DOHH2 (cell line): ENCODE data around the gene OLFML3.

Source experiments
- H3F3A ChIP-seq: fragments of 200-600 bp; sonication (generic), shearing (Covaris generic); 2 replicates; pipeline ENCODE4 v1.6.0; 2016; ENCODE audit warnings: antibody characterized with exemption, mild to moderate bottlenecking; ENCODE audit not compliant: control insufficient read depth, insufficient read depth
- H3K27ac ChIP-seq: fragments of 200-600 bp; sonication (generic); 2 replicates; pipeline ENCODE4 v1.5.1; 2014; ENCODE audit warnings: low read depth, mild to moderate bottlenecking, low read length, moderate library complexity
- H3K27me3 ChIP-seq: fragments of 200-600 bp; sonication (generic); 2 replicates; pipeline ENCODE4 v1.6.1; 2014; ENCODE audit warnings: mild to moderate bottlenecking, low read length, mixed read lengths; ENCODE audit not compliant: control insufficient read depth
- H3K36me3 ChIP-seq: fragments of 200-600 bp; sonication (generic); 2 replicates; pipeline ENCODE4 v1.6.1; 2014; ENCODE audit warnings: mild to moderate bottlenecking, low read length, moderate library complexity, mixed read lengths; ENCODE audit not compliant: control insufficient read depth
- H3K4me1 ChIP-seq: fragments of 200-600 bp; sonication (generic); 2 replicates; pipeline ENCODE4 v1.6.1; 2014; ENCODE audit warnings: mild to moderate bottlenecking, low read length, mixed read lengths; ENCODE audit not compliant: control insufficient read depth
- H3K4me2 ChIP-seq: fragments of 200-600 bp; sonication (generic); 2 replicates; pipeline ENCODE4 v1.6.0; 2014; ENCODE audit warnings: mild to moderate bottlenecking, low read length, moderate library complexity
- H3K4me3 ChIP-seq: fragments of 200-600 bp; sonication (generic); 2 replicates; pipeline ENCODE4 v1.5.1; 2014; ENCODE audit warnings: mild to moderate bottlenecking, low read length, mixed read lengths
- H3K79me2 ChIP-seq: fragments of 200-600 bp; sonication (generic); 2 replicates; pipeline ENCODE4 v1.6.1; 2014; ENCODE audit warnings: mild to moderate bottlenecking, low read length, mixed read lengths; ENCODE audit not compliant: control insufficient read depth
- H3K9me2 ChIP-seq: fragments of 200-600 bp; sonication (generic); replicated peaks from 2 replicates; pipeline ENCODE4 v1.6.1; 2014; ENCODE audit warnings: mild to moderate bottlenecking, low read length, mixed read lengths; ENCODE audit not compliant: control insufficient read depth
- H3K9me3 ChIP-seq: fragments of 200-600 bp; sonication (generic); 2 replicates; pipeline ENCODE4 v1.6.1; 2014; ENCODE audit warnings: antibody characterized with exemption, low read length, mixed read lengths; ENCODE audit not compliant: control insufficient read depth, insufficient read depth
- H4K20me1 ChIP-seq: fragments of 200-600 bp; sonication (generic); 2 replicates; pipeline ENCODE4 v1.6.0; 2014; ENCODE audit warnings: low read depth, mild to moderate bottlenecking, antibody characterized with exemption, low read length, moderate library complexity; ENCODE audit not compliant: control insufficient read depth, insufficient read depth
- EZH2phosphoT487 ChIP-seq: fragments of 200-600 bp; sonication (generic); IDR thresholded peaks from 2 replicates; pipeline ENCODE4 v1.6.1; 2017; ENCODE audit warnings: borderline replicate concordance, mild to moderate bottlenecking, antibody characterized with exemption, low read length, moderate library complexity, mixed read lengths
- TF ChIP-seq, protein P1 (sequence below): fragments of 200-600 bp; sonication (generic); IDR thresholded peaks from one replicate; pipeline ENCODE4 v1.5.1; 2014; ENCODE audit warnings: antibody characterized with exemption, mild to moderate bottlenecking, low read depth, low read length; ENCODE audit not compliant: poor library complexity, severe bottlenecking

Gene OLFML3

DNA sequence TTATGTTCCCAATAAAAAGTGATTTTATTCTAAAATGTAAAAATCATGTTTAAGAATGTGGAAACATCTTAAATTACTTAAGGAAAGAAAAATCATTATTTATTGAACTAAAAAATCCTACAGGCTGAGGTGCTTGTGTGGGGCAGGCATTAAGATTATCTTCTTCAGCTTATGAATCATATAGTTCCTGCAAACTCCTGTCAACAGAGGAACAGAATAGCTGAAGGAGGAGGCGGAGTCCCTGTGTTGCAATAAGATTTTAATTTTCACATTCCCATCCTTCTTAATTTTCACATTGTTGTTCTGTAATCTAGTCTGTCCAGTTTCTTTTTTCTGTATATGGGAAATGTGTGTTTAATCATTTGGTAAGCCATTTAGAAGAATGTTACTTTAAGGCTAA lies 20.6 kb upstream of the OLFML3 start:
- H3K36me3 ChIP-seq: peaks cover 77% of the 10 kb centered on the region
- no peaks in the 10 kb centered on the region for H3K9me2 ChIP-seq
- no peaks in the 10 kb centered on the region for H4K20me1 ChIP-seq

DNA sequence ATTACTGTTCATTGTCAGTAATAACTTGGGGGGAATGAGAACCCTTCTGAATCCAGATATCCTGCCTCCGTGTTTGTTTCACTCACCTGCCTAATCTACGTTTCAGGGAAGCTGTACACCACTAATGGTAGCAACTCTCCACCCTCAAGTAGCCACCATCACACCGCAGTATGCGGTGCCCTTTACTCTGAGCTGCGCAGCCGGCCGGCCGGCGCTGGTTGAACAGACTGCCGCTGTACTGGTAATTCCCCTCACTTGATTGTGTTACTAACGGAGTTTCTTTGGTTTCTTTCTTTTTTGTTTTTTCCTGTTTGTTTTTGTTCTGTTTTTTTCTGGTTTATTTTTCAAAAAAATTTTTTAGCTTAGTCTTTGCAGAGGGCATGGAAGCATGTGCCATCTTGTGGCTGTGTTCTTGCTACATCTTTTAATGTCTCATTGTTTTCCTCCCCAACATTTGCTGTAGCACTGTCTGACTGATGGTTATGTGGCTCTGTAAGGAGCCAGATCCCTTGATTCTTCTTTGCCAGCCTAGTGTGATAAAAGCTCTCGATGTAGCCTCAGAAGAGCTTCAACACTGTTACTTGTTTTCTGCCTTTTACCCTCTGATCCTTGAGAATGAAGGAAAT lies 15.9 kb upstream of the OLFML3 start:
- Histone ChIP-seq H3K36me3 (peaks cover 82% of the 10 kb centered on the region), H3K27ac (no peak overlapping the region), H3K4me1 (no peaks in the 10 kb centered on the region), H3K4me2 (no peak overlapping the region), H4K20me1 (no peaks in the 10 kb centered on the region), H3K9me2 (no peaks in the 10 kb centered on the region), H3F3A (no peaks in the 10 kb centered on the region), H3K4me3 (no peak overlapping the region), H3K27me3 (no peaks in the 10 kb centered on the region), H3K79me2 (no peaks in the 10 kb centered on the region), H3K9me3 (no peaks in the 10 kb centered on the region)
- no peak for TF ChIP-seq EZH2phosphoT487
- TF ChIP-seq, protein P1, sequence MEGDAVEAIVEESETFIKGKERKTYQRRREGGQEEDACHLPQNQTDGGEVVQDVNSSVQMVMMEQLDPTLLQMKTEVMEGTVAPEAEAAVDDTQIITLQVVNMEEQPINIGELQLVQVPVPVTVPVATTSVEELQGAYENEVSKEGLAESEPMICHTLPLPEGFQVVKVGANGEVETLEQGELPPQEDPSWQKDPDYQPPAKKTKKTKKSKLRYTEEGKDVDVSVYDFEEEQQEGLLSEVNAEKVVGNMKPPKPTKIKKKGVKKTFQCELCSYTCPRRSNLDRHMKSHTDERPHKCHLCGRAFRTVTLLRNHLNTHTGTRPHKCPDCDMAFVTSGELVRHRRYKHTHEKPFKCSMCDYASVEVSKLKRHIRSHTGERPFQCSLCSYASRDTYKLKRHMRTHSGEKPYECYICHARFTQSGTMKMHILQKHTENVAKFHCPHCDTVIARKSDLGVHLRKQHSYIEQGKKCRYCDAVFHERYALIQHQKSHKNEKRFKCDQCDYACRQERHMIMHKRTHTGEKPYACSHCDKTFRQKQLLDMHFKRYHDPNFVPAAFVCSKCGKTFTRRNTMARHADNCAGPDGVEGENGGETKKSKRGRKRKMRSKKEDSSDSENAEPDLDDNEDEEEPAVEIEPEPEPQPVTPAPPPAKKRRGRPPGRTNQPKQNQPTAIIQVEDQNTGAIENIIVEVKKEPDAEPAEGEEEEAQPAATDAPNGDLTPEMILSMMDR: no peak

More for the DNA sequence above, 20.6 kb upstream of the OLFML3 start:
- Histone ChIP-seq H3K27me3 (no peaks in the 10 kb centered on the region), H3K79me2 (no peaks in the 10 kb centered on the region), H3K9me3 (no peaks in the 10 kb centered on the region), H3K4me2 (no peak overlapping the region), H3K4me1 (no peaks in the 10 kb centered on the region), H3F3A (no peaks in the 10 kb centered on the region), H3K27ac (no peak overlapping the region), H3K4me3 (no peak overlapping the region)
- no peak for TF ChIP-seq EZH2phosphoT487
- TF ChIP-seq, protein P1: no peak

DNA sequence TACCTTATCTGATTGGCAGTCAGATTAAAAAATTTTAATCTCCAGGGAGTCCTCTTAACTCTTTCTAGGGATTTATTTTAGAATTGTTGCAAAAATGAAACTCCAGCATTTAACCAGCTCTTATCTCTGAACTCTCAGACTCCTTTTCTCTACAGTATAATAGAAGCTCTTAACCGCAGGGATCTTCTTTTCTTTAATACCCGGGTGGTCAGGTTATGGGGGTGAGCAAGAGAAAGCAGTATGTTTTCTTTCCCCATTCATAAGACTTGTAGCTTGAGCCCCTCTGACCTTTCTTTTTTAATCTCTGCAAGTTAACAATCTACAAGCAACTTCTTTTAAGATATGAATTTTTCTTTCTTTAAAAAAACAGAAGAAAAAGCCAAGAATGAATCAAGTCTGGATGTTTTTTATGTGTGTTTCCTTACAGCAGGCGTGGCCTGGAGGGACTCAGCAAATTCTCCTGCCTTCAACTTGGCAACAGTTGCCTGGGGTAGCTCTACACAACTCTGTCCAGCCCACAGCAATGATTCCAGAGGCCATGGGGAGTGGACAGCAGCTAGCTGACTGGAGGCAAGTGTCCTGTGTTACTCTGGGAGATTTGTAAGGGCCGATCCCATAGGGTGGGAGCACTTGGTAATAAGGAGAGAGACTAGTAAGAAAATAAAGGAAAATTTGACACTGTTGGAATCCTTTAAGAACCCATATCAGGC lies 13.4 kb upstream of the OLFML3 start:
- H3K9me3 ChIP-seq: no peaks in the 10 kb centered on the region
- no peaks in the 10 kb centered on the region for H3K27me3 ChIP-seq
- H3K27ac ChIP-seq: no peak overlapping the region
- H3K4me1 ChIP-seq: no peaks in the 10 kb centered on the region
- H3K36me3 ChIP-seq: peaks cover 90% of the 10 kb centered on the region
- H3K9me2 ChIP-seq: no peaks in the 10 kb centered on the region
- TF ChIP-seq, protein P1: no peak
- H3K4me2 ChIP-seq: no peak overlapping the region
- H3F3A ChIP-seq: no peaks in the 10 kb centered on the region
- H3K79me2 ChIP-seq: no peaks in the 10 kb centered on the region
- H3K4me3 ChIP-seq: no peak overlapping the region
- no peaks in the 10 kb centered on the region for H4K20me1 ChIP-seq
